Fibroblast of skin of right quadriceps (primary cell): ENCODE data around the gene ZNF224.

Experiments
- DNase-seq: peaks from one replicate; pipeline ENCODE4 v3.0.0-alpha.2; 2013

Gene ZNF224

GRCh38 chr19:44141191-44142058, 47.3 kb downstream of the ZNF224 start, which contains the start of gene ZNF234:
ZNF234 (plus strand) TSS chr19:44141554; CDS start chr19:44144633, 3,079 bp downstream.
- peak; percentile 80 for DNase-seq

- DNase-seq, result peak; percentile 20
These were observed 47.9 kb downstream of the ZNF224 start for GRCh38 chr19:44142059-44142433.

GRCh38 chr19:44149776-44150175, 55.6 kb downstream of the ZNF224 start:
- no peak for DNase-seq

GRCh38 chr19:44151491-44151890, 57.3 kb downstream of the ZNF224 start:
- DNase-seq, result no peak

- DNase-seq, result no peak
These were observed 62.3 kb downstream of the ZNF224 start for GRCh38 chr19:44156475-44156874.
